ENCODE results near the gene CLDN25. TPM values are rescaled to one million over a fixed set of nuclear protein-coding genes. Genes with fewer than 3 reads are reported as not detected.

CLDN25 gene
- not detected for total RNA-seq

GRCh38 chr11:113779496-113779895, at the start of gene CLDN25:
CLDN25 (plus strand) TSS chr11:113779796; CDS start chr11:113779796, 0 bp downstream.

DNA sequence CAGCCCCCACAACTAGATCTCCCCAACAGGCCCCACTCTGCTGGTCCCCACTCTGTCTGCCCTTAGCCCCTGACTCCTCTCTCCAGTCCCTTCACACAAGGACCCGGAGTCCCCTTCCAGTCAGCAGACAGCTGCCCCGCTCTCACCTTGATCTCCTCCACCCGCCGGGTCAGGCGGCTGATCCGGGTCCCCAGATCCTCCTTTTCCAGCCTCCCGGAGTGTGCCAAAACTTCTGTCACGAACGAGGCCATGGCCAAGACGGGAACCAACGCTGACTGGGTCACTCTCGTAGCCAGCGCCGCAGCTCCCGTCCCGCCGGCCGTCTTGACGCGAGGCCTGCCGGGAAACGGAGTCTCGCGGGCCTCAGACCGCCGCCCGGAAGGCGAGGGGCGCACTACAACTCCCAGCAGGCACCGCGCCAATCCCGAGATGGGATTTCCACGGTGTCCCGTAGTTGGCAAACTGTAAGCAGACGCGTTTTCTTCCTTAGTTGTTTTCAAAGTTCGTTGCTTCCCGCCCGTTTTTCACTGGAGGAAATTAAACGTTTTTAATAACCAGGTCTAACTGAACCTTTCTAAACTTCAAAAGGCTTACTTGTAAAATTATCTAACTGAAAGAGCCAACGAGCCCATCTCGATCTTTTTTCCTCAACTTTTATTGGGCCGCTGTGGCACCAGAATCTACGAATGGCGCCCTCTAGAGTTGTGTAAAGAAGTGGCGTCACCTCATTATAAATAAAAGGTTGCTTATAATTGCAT, 6.0 kb upstream of the CLDN25 start, which contains the start of gene ZW10:
TSS of gene ZW10 (minus strand) at position 277 of the 758 bp plus-strand sequence. CDS start at position 251, 26 bp downstream.

Small RNA genes within 50 kb of the gene (small RNA-seq; reads per million reads assigned to genes)
- gene LRRC37A13P (not detected), gene RPS29P19 (not detected)

Other genes starting within 250 kb of the CLDN25 start
- gene TMPRSS5, start 73.5 kb upstream of the CLDN25 start, total RNA-seq, result 2.1 TPM
- gene ZW10, start 6.1 kb upstream of the CLDN25 start, total RNA-seq, result 16.8 TPM
- 28.8 TPM for gene USP28, start 95.8 kb downstream of the CLDN25 start, total RNA-seq
- 0.23 TPM for gene HTR3B, start 125.0 kb downstream of the CLDN25 start, total RNA-seq
- 0.23 TPM for gene HTR3A, start 195.3 kb downstream of the CLDN25 start, total RNA-seq

All from diencephalon (tissue), 1 donor.